ENCODE data around the gene LRGUK.

LRGUK gene

DNA sequence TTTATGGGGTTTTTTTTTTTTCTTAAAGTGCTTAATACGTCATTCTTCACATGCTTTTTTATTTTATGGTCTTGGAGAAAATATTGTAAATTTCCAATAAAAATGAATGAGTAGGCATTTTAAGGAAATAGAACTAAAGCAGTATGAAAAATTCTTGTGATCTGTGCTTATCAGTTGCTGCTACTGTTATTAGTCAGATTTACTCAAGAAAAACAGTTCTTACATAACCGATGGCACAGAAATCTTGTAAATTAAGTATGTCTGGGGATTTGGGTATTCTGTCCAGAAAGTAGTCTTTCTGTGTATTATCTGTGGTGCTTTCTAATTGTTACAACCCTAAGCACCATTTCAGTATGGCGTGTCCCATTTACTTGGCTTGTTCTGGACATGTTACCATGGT, 64.7 kb downstream of the LRGUK start:
- no peaks in the 10 kb centered on the region for H3K9me2 ChIP-seq (replicated peaks; ENCODE audit: insufficient read depth, low read length)
- H2AFZ ChIP-seq (ENCODE audit: low read length): no peak overlapping the region
- no peaks in the 10 kb centered on the region for H3K4me1 ChIP-seq (ENCODE audit: low read length)
- H3K4me2 ChIP-seq (ENCODE audit: low read depth, low read length): no peak overlapping the region
- TF ChIP-seq EZH2phosphoT487 (IDR thresholded peaks at IDR 0.05; ENCODE audit: low read length) (no peak), EZH2 (optimal IDR thresholded peaks at IDR 0.05; ENCODE audit: low read depth, low read length) (no peak), CTCF (IDR thresholded peaks at IDR 0.05; ENCODE audit: low read length) (no peak)
- no peaks in the 10 kb centered on the region for H3F3A ChIP-seq (ENCODE audit: insufficient read depth, low read length)
- no peaks in the 10 kb centered on the region for H3K79me2 ChIP-seq (ENCODE audit: low read length)
- no peaks in the 10 kb centered on the region for H3K9me3 ChIP-seq (replicated peaks; ENCODE audit: insufficient read depth, low read length)
- no peaks in the 10 kb centered on the region for H3K27me3 ChIP-seq (replicated peaks; ENCODE audit: insufficient read depth, low read length)
- H3K36me3 ChIP-seq (replicated peaks; ENCODE audit: insufficient read depth, low read length): no peaks in the 10 kb centered on the region
- no peak overlapping the region for H3K4me3 ChIP-seq (ENCODE audit: low read length)
- H4K20me1 ChIP-seq (ENCODE audit: insufficient read depth, low read length): no peaks in the 10 kb centered on the region
- H3K27ac ChIP-seq (ENCODE audit: low read length): no peak overlapping the region
- no peak overlapping the region for H3K9ac ChIP-seq (ENCODE audit: low read length)
- DNase-seq: no peak

GRCh38 chr7:134193240-134193639, 66.1 kb downstream of the LRGUK start:
- Histone ChIP-seq H3K4me1 (ENCODE audit: low read length) (no peaks in the 10 kb centered on the region), H3K79me2 (ENCODE audit: low read length) (no peaks in the 10 kb centered on the region), H3F3A (ENCODE audit: insufficient read depth, low read length) (no peaks in the 10 kb centered on the region), H4K20me1 (ENCODE audit: insufficient read depth, low read length) (no peaks in the 10 kb centered on the region), H3K36me3 (replicated peaks; ENCODE audit: insufficient read depth, low read length) (no peaks in the 10 kb centered on the region), H2AFZ (ENCODE audit: low read length) (no peak overlapping the region), H3K4me2 (ENCODE audit: low read depth, low read length) (no peak overlapping the region), H3K9me3 (replicated peaks; ENCODE audit: insufficient read depth, low read length) (no peaks in the 10 kb centered on the region), H3K27ac (ENCODE audit: low read length) (no peak overlapping the region), H3K9ac (ENCODE audit: low read length) (no peak overlapping the region), H3K4me3 (ENCODE audit: low read length) (no peak overlapping the region), H3K9me2 (replicated peaks; ENCODE audit: insufficient read depth, low read length) (no peaks in the 10 kb centered on the region), H3K27me3 (replicated peaks; ENCODE audit: insufficient read depth, low read length) (no peaks in the 10 kb centered on the region)
- TF ChIP-seq CTCF (IDR thresholded peaks at IDR 0.05; ENCODE audit: low read length) (no peak), EZH2 (optimal IDR thresholded peaks at IDR 0.05; ENCODE audit: low read depth, low read length) (no peak), EZH2phosphoT487 (IDR thresholded peaks at IDR 0.05; ENCODE audit: low read length) (no peak)
- no peak for DNase-seq

- Histone ChIP-seq H3K27ac (ENCODE audit: low read length) (no peak overlapping the region), H3K4me1 (ENCODE audit: low read length) (no peaks in the 10 kb centered on the region), H3K79me2 (ENCODE audit: low read length) (no peaks in the 10 kb centered on the region), H3F3A (ENCODE audit: insufficient read depth, low read length) (no peaks in the 10 kb centered on the region), H3K27me3 (replicated peaks; ENCODE audit: insufficient read depth, low read length) (no peaks in the 10 kb centered on the region), H3K4me3 (ENCODE audit: low read length) (no peak overlapping the region), H2AFZ (ENCODE audit: low read length) (no peak overlapping the region), H4K20me1 (ENCODE audit: insufficient read depth, low read length) (no peaks in the 10 kb centered on the region), H3K4me2 (ENCODE audit: low read depth, low read length) (no peak overlapping the region), H3K9me3 (replicated peaks; ENCODE audit: insufficient read depth, low read length) (no peaks in the 10 kb centered on the region), H3K36me3 (replicated peaks; ENCODE audit: insufficient read depth, low read length) (no peaks in the 10 kb centered on the region), H3K9ac (ENCODE audit: low read length) (no peak overlapping the region), H3K9me2 (replicated peaks; ENCODE audit: insufficient read depth, low read length) (no peaks in the 10 kb centered on the region)
- no peak for DNase-seq
- TF ChIP-seq EZH2phosphoT487 (IDR thresholded peaks at IDR 0.05; ENCODE audit: low read length) (no peak), CTCF (IDR thresholded peaks at IDR 0.05; ENCODE audit: low read length) (no peak), EZH2 (optimal IDR thresholded peaks at IDR 0.05; ENCODE audit: low read depth, low read length) (no peak)
Observed at GRCh38 chr7:134195252-134195651, 68.1 kb downstream of the LRGUK start.
